RPMI7951 (cell line): Measurements from ENCODE around the gene TDP1. TPM values are rescaled to one million over a fixed set of nuclear protein-coding genes. Genes with fewer than 3 reads are reported as not detected.
"Not testable (repeated sequence)": the region's sequence is repeated elsewhere in the genome, so short reads cannot be mapped to it uniquely, and the experiment has no call there.

ENCODE experiments used
- DNase-seq: peaks from one replicate; pipeline ENCODE4 v3.0.0-alpha.2; 2012; ENCODE audit warnings: low read depth
- total RNA-seq: library from RNA; depleted of rRNA; stranded (reverse); fragments of >200 nt; shearing (Covaris generic); gene quantifications from 2 replicates; pipeline ENCODE4 v1.2.3, GENCODE V29; 2014

The TDP1 gene
- total RNA-seq, 1 experiment from 2014 or later = 41.2 TPM

- DNase-seq = no peak
These were observed 34.5 kb downstream of the TDP1 start for GRCh38 chr14:89990218-89990617.

GRCh38 chr14:89990623-89991275, 35.0 kb downstream of the TDP1 start:
- DNase-seq = no peak

- no peak for DNase-seq
These were observed 36.5 kb downstream of the TDP1 start for GRCh38 chr14:89992273-89992672.

GRCh38 chr14:89996963-89997362, 41.2 kb downstream of the TDP1 start:
- no peak for DNase-seq

GRCh38 chr14:90000935-90001334, 45.2 kb downstream of the TDP1 start:
- DNase-seq = no peak

- DNase-seq = no peak
These were observed 48.0 kb downstream of the TDP1 start for GRCh38 chr14:90003526-90004307.

GRCh38 chr14:90005441-90005840, 49.7 kb downstream of the TDP1 start:
- no peak for DNase-seq

GRCh38 chr14:90005939-90006530, 50.3 kb downstream of the TDP1 start:
- no peak for DNase-seq

GRCh38 chr14:90017371-90017770, 61.6 kb downstream of the TDP1 start:
- DNase-seq = no peak

GRCh38 chr14:90019824-90020523, 64.2 kb downstream of the TDP1 start:
- peak; percentile 1 for DNase-seq

GRCh38 chr14:90023176-90023896, 67.6 kb downstream of the TDP1 start:
- DNase-seq = no peak

GRCh38 chr14:90024910-90025309, 69.2 kb downstream of the TDP1 start:
- no peak for DNase-seq

- not testable (repeated sequence) for DNase-seq
These were observed 70.9 kb downstream of the TDP1 start for GRCh38 chr14:90026608-90027007.

GRCh38 chr14:90027842-90028241, 72.1 kb downstream of the TDP1 start:
- no peak for DNase-seq

- DNase-seq = no peak
These were observed 78.4 kb downstream of the TDP1 start for GRCh38 chr14:90034156-90034555.

- DNase-seq = no peak
These were observed 79.3 kb downstream of the TDP1 start for GRCh38 chr14:90034835-90035525.

- peak; percentile 15 for DNase-seq
These were observed 83.7 kb downstream of the TDP1 start for GRCh38 chr14:90039253-90040010.

GRCh38 chr14:90040411-90040810, 84.7 kb downstream of the TDP1 start:
- DNase-seq = no peak

GRCh38 chr14:90042496-90043252, 86.9 kb downstream of the TDP1 start:
- DNase-seq = no peak

- no peak for DNase-seq
These were observed 89.9 kb downstream of the TDP1 start for GRCh38 chr14:90045616-90046015.
